WERI-Rb-1 (cell line): ENCODE results near the gene IRX5.

Experiments
- DNase-seq: peaks from one replicate; pipeline ENCODE4 v3.0.0-alpha.2; 2020
- H3K27ac ChIP-seq: fragments of 250-450 bp; sonication (Bioruptor Pico); 2 replicates; pipeline ENCODE4 v1.5.1; 2020; ENCODE audit warnings: mild to moderate bottlenecking, moderate library complexity
- H3K27me3 ChIP-seq: fragments of 250-450 bp; sonication (Bioruptor Pico); 2 replicates; pipeline ENCODE4 v1.5.1; 2021; ENCODE audit warnings: mild to moderate bottlenecking, low read depth, moderate library complexity; ENCODE audit not compliant: insufficient read depth, severe bottlenecking
- H3K36me3 ChIP-seq: fragments of 250-450 bp; sonication (Bioruptor Pico); 2 replicates; pipeline ENCODE4 v1.5.1; 2020; ENCODE audit warnings: mild to moderate bottlenecking, moderate library complexity
- H3K4me3 ChIP-seq: 2 replicates; pipeline ENCODE4 v1.5.1; 2011; ENCODE audit warnings: low read depth, mild to moderate bottlenecking, control low read depth, low read length
- H3K9me3 ChIP-seq: fragments of 250-450 bp; sonication (Bioruptor Pico); 2 replicates; pipeline ENCODE4 v1.5.1; 2021; ENCODE audit warnings: mild to moderate bottlenecking, moderate library complexity; ENCODE audit not compliant: severe bottlenecking
- CTCF ChIP-seq: IDR thresholded peaks from 2 replicates; pipeline ENCODE4 v1.5.1; 2011; ENCODE audit warnings: low read depth, mild to moderate bottlenecking, control low read depth, inconsistent platforms, low read length

The IRX5 gene

DNA sequence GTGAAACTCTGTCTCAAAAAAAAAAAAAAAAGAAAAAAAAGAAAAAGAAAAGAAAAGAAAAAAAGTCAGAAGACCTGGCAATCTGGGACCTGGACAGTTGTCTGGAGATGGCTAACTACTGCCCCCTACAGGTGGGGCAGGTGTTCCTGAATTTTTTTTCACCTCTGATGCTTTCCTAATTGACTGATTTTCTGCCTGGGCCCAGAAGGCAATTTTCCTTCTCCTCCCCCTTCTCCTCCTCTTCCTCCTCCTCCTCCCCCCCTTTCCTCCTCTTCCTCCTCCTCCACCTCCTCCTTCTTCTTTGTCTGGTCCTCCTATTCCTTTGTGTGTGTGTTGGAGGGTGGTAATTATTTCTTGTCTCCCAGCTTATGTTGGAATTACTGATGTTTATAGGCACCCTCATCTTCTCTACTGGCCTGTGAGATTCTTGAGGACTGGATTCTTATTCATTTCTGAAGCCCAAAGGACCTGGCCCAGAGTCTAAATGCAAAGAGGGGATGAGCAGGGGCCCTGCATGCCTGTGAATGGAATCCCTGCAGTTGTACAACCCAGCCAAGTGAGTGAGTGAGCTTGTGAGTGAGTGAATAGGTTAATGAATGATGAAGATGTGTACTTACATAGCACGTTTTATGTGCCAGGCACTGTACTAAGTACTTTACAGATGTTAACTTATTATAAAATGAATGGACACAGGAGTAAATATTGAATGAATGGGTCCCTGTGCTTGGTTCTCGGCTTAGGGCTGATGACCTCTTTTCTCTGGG lies 26.9 kb downstream of the IRX5 start:
- peak; percentile 23 for DNase-seq

GRCh38 chr16:54962045-54962444 lies 31.4 kb downstream of the IRX5 start:
- H3K27me3 ChIP-seq: no peaks in the 10 kb centered on the region
- H3K4me3 ChIP-seq: no peak overlapping the region
- no peak for TF ChIP-seq CTCF
- H3K36me3 ChIP-seq: no peaks in the 10 kb centered on the region
- H3K9me3 ChIP-seq: no peaks in the 10 kb centered on the region
- H3K27ac ChIP-seq: no peak overlapping the region
- no peak for DNase-seq

More for the DNA sequence above, 26.9 kb downstream of the IRX5 start:
- H3K27ac ChIP-seq: no peak overlapping the region
- peak; percentile 50 for TF ChIP-seq CTCF
- H3K36me3 ChIP-seq: no peaks in the 10 kb centered on the region
- H3K27me3 ChIP-seq: no peaks in the 10 kb centered on the region
- H3K9me3 ChIP-seq: no peaks in the 10 kb centered on the region
- H3K4me3 ChIP-seq: no peak overlapping the region

GRCh38 chr16:54964239-54964638 lies 33.6 kb downstream of the IRX5 start:
- Histone ChIP-seq H3K27me3 (no peaks in the 10 kb centered on the region), H3K4me3 (no peak overlapping the region), H3K9me3 (no peaks in the 10 kb centered on the region), H3K36me3 (no peaks in the 10 kb centered on the region), H3K27ac (no peak overlapping the region)
- TF ChIP-seq CTCF: no peak
- DNase-seq: no peak

GRCh38 chr16:54965464-54965863 lies 34.8 kb downstream of the IRX5 start:
- Histone ChIP-seq H3K9me3 (no peaks in the 10 kb centered on the region), H3K36me3 (no peaks in the 10 kb centered on the region), H3K27ac (no peak overlapping the region), H3K4me3 (no peak overlapping the region), H3K27me3 (no peaks in the 10 kb centered on the region)
- TF ChIP-seq CTCF: no peak
- DNase-seq: no peak

- H3K36me3 ChIP-seq: no peaks in the 10 kb centered on the region
- H3K27me3 ChIP-seq: no peaks in the 10 kb centered on the region
- no peak overlapping the region for H3K27ac ChIP-seq
- no peak for DNase-seq
- no peak for TF ChIP-seq CTCF
- H3K4me3 ChIP-seq: no peak overlapping the region
- no peaks in the 10 kb centered on the region for H3K9me3 ChIP-seq
Observed at GRCh38 chr16:54968011-54968410, 37.3 kb downstream of the IRX5 start.

DNA sequence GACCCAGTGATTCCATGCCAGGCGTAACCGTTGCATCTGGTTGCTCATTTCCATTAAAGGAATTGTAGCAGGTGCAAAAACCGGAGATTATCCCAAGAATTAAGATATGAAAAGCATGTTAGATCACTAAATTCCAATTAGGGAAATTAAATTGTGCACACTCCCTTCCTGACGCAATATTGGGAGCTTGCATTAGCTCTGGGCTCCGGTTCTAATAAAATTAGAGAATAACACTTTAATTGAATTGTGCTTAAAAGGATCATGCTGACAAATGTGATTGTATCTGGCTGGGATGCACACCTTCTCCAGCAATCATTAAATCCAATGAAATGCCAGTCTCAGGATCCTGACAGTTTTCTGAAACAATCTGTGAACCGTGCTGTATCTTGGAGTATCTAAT lies 38.1 kb downstream of the IRX5 start:
- DNase-seq: peak; percentile 13
- no peaks in the 10 kb centered on the region for H3K9me3 ChIP-seq
- TF ChIP-seq CTCF: no peak
- H3K27me3 ChIP-seq: no peaks in the 10 kb centered on the region
- no peak overlapping the region for H3K27ac ChIP-seq
- H3K36me3 ChIP-seq: no peaks in the 10 kb centered on the region
- H3K4me3 ChIP-seq: no peak overlapping the region
